HEK293T (cell line): ENCODE results near the gene ITPKA.

Source experiments
- CTCF ChIA-PET: fragments of 350-600 bp; formaldehyde crosslinking; extraction: SDS; loops from one replicate; lab custom pipeline; 2021; ENCODE audit warnings: antibody characterized with exemption, inconsistent platforms; lab: Yijun Ruan, JAX
- POLR2A ChIA-PET: fragments of 350-600 bp; formaldehyde crosslinking; extraction: SDS; loops from one replicate; lab custom pipeline; 2020; ENCODE audit warnings: antibody characterized with exemption, inconsistent platforms; lab: Yijun Ruan, JAX
- DNase-seq: peaks from one replicate; pipeline ENCODE4 v3.0.0; 2012; ENCODE audit warnings: mixed read lengths; ENCODE audit errors: extremely low spot score
- ARNT ChIP-seq: fragments of 450-650 bp; IDR thresholded peaks from 2 replicates; pipeline ENCODE4 v1.6.1; 2017; ENCODE audit warnings: mild to moderate bottlenecking
- BHLHE40 ChIP-seq: fragments of 450-650 bp; IDR thresholded peaks from 2 replicates; pipeline ENCODE4 v1.6.1; 2016; ENCODE audit warnings: mild to moderate bottlenecking, moderate library complexity, borderline replicate concordance
- CTBP1 ChIP-seq: fragments of 450-650 bp; IDR thresholded peaks from 2 replicates; pipeline ENCODE4 v1.6.1; 2016; ENCODE audit warnings: borderline replicate concordance
- ELF4 ChIP-seq: fragments of 450-650 bp; IDR thresholded peaks from 2 replicates; pipeline ENCODE4 v1.6.1; 2017; ENCODE audit warnings: antibody characterized with exemption
- FOXA1 ChIP-seq: fragments of 450-650 bp; IDR thresholded peaks from 2 replicates; pipeline ENCODE4 v1.6.1; 2016; ENCODE audit warnings: mild to moderate bottlenecking
- FOXK2 ChIP-seq: fragments of 450-650 bp; IDR thresholded peaks from 2 replicates; pipeline ENCODE4 v1.6.1; 2016; ENCODE audit warnings: mild to moderate bottlenecking
- FOXM1 ChIP-seq: fragments of 450-650 bp; IDR thresholded peaks from 2 replicates; pipeline ENCODE4 v1.6.1; 2017; ENCODE audit warnings: mild to moderate bottlenecking, borderline replicate concordance
- HDGF ChIP-seq: fragments of 450-650 bp; IDR thresholded peaks from 2 replicates; pipeline ENCODE4 v1.6.1; 2017; ENCODE audit warnings: antibody characterized with exemption, borderline replicate concordance
- L3MBTL2 ChIP-seq: fragments of 450-650 bp; conservative IDR thresholded peaks from 2 replicates; pipeline ENCODE4 v1.6.1; 2016; ENCODE audit warnings: mild to moderate bottlenecking
- LEF1 ChIP-seq: fragments of 450-650 bp; IDR thresholded peaks from 2 replicates; pipeline ENCODE4 v1.6.1; 2017; ENCODE audit warnings: mild to moderate bottlenecking, borderline replicate concordance
- NFRKB ChIP-seq: fragments of 450-650 bp; IDR thresholded peaks from 2 replicates; pipeline ENCODE4 v1.6.1; 2016; ENCODE audit warnings: mild to moderate bottlenecking, moderate library complexity
- PKNOX1 ChIP-seq: fragments of 450-650 bp; IDR thresholded peaks from 2 replicates; pipeline ENCODE4 v1.6.1; 2016
- SP1 ChIP-seq: fragments of 450-650 bp; IDR thresholded peaks from 2 replicates; pipeline ENCODE4 v1.6.1; 2017
- SUZ12 ChIP-seq: fragments of 450-650 bp; IDR thresholded peaks from 2 replicates; pipeline ENCODE4 v1.6.1; 2016; ENCODE audit warnings: mild to moderate bottlenecking
- TARDBP ChIP-seq: fragments of 450-650 bp; IDR thresholded peaks from 2 replicates; pipeline ENCODE4 v1.6.1; 2016
- ZNF384 ChIP-seq: fragments of 450-650 bp; IDR thresholded peaks from 2 replicates; pipeline ENCODE4 v1.6.1; 2016

ITPKA gene

GRCh38 chr15:41512512-41512939 is 18.9 kb downstream of the ITPKA start:
- ChIA-PET CTCF (no interaction called here), POLR2A (interaction anchor here (1.7 kb wide), 1 partner anchor 19 kb away, joined by 6 read pairs; the partner anchor contains the start of gene ITPKA)
- no peak for TF ChIP-seq TARDBP
- no peak for TF ChIP-seq SP1
- no peak for TF ChIP-seq NFRKB
- TF ChIP-seq FOXM1 = no peak
- no peak for TF ChIP-seq ELF4
- TF ChIP-seq PKNOX1 = no peak
- TF ChIP-seq ZNF384 = no peak
- TF ChIP-seq L3MBTL2 = no peak
- no peak for TF ChIP-seq SUZ12
- no peak for TF ChIP-seq FOXA1
- no peak for TF ChIP-seq HDGF
- TF ChIP-seq BHLHE40 = no peak
- TF ChIP-seq LEF1 = no peak
- no peak for TF ChIP-seq FOXK2
- TF ChIP-seq CTBP1 = no peak
- no peak for TF ChIP-seq ARNT
- DNase-seq = no peak

- peak; percentile 23 for DNase-seq
- CTCF ChIA-PET = no interaction called here
- POLR2A ChIA-PET = interaction anchor here (1.1 to 1.7 kb wide), 2 partner anchors 20 to 47 kb away, joined by 3 to 6 read pairs; partner anchors contain the start of gene ITPKA
- TF ChIP-seq TARDBP = no peak
These were observed 19.3 kb downstream of the ITPKA start for GRCh38 chr15:41512940-41513505.

- POLR2A ChIA-PET = interaction anchor here (1.1 to 1.7 kb wide), 2 partner anchors 21 to 48 kb away, joined by 3 to 6 read pairs; partner anchors contain the start of gene ITPKA
- DNase-seq = peak; percentile 69
- TF ChIP-seq ZNF384 (no peak), LEF1 (no peak), HDGF (no peak), SUZ12 (no peak), FOXK2 (no peak), CTBP1 (no peak), SP1 (no peak), NFRKB (no peak), BHLHE40 (no peak), ARNT (no peak), TARDBP (no peak), ELF4 (no peak), L3MBTL2 (no peak), PKNOX1 (no peak), FOXM1 (no peak), FOXA1 (no peak)
- CTCF ChIA-PET = no interaction called here
These were observed 20.0 kb downstream of the ITPKA start, which contains the start of gene LTK for GRCh38 chr15:41513506-41514227. Gene LTK (minus strand): TSS chr15:41513827. CDS start chr15:41513709, 118 bp downstream.

- no peak for DNase-seq
- TF ChIP-seq CTBP1 (no peak), L3MBTL2 (no peak), ELF4 (no peak), ZNF384 (no peak), PKNOX1 (no peak), LEF1 (no peak), FOXM1 (no peak)
- ChIA-PET CTCF (no interaction called here), POLR2A (interaction anchor here (1.3 kb wide), 1 partner anchor 27 kb away, joined by 3 read pairs; the partner anchor contains the start of gene RPAP1)
These were observed 24.3 kb downstream of the ITPKA start for GRCh38 chr15:41517895-41518449.

- TF ChIP-seq ELF4 = no peak
- no peak for TF ChIP-seq FOXA1
- TF ChIP-seq SUZ12 = no peak
- no peak for TF ChIP-seq HDGF
- no peak for TF ChIP-seq CTBP1
- no peak for TF ChIP-seq FOXK2
- no peak for TF ChIP-seq BHLHE40
- TF ChIP-seq L3MBTL2 = no peak
- TF ChIP-seq FOXM1 = no peak
- TF ChIP-seq LEF1 = no peak
- no peak for TF ChIP-seq NFRKB
- TF ChIP-seq PKNOX1 = no peak
- CTCF ChIA-PET = no interaction called here
- POLR2A ChIA-PET = interaction anchor here (0.7 kb wide), 1 partner anchor 28 kb away, joined by 3 read pairs; no protein-coding TSS in a partner anchor
- no peak for DNase-seq
These were observed 27.0 kb downstream of the ITPKA start for GRCh38 chr15:41520636-41521035.
